GM10266 (cell line): ENCODE measurements around the gene GSS.

ENCODE experiments used
- DNase-seq: peaks from one replicate; pipeline ENCODE4 v3.0.0; 2012; ENCODE audit errors: extremely low spot score
- CTCF ChIP-seq: IDR thresholded peaks from 2 replicates; pipeline ENCODE4 v1.5.1; 2012; ENCODE audit warnings: mild to moderate bottlenecking, low read depth; ENCODE audit not compliant: control insufficient read depth, insufficient read depth; ENCODE audit errors: missing control alignments

Gene GSS

GRCh38 chr20:34996243-34997028, 40.8 kb upstream of the GSS start:
- TF ChIP-seq CTCF, result no peak
- no peak for DNase-seq

GRCh38 chr20:34995696-34996095, 40.1 kb upstream of the GSS start:
- TF ChIP-seq CTCF, result no peak
- DNase-seq, result no peak

- no peak for DNase-seq
- no peak for TF ChIP-seq CTCF
Measured at GRCh38 chr20:34995192-34995591, 39.6 kb upstream of the GSS start.

GRCh38 chr20:34994509-34995131, 39.0 kb upstream of the GSS start:
- no peak for TF ChIP-seq CTCF
- DNase-seq, result no peak

GRCh38 chr20:34993941-34994508, 38.4 kb upstream of the GSS start:
- DNase-seq, result no peak
- TF ChIP-seq CTCF, result no peak

GRCh38 chr20:34992751-34993417, 37.3 kb upstream of the GSS start:
- no peak for TF ChIP-seq CTCF

More at GRCh38 chr20:34992751-34993417, 37.3 kb upstream of the GSS start:
- DNase-seq, result no peak
